Measurements from ENCODE around the gene RPS6KL1.

DNA sequence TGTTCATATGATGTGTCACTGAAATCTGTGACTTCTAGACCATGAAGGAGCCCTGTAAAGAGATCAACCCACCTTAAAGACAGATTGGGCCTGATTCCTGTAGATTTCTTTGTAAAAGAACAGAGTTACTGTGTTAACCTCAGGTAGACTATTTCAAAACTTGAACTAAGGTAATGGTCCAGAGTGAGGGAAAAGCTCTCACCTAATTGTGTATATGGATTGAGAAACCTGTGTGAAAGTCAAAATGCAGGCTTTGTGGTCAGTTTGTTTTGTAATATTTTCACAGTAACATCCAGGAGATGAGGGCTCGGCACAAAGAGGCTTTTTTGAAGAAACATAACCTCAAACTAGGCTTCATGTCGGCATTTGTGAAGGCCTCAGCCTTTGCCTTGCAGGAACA lies 25.0 kb downstream of the RPS6KL1 start:
- TF ChIP-seq, protein P1, sequence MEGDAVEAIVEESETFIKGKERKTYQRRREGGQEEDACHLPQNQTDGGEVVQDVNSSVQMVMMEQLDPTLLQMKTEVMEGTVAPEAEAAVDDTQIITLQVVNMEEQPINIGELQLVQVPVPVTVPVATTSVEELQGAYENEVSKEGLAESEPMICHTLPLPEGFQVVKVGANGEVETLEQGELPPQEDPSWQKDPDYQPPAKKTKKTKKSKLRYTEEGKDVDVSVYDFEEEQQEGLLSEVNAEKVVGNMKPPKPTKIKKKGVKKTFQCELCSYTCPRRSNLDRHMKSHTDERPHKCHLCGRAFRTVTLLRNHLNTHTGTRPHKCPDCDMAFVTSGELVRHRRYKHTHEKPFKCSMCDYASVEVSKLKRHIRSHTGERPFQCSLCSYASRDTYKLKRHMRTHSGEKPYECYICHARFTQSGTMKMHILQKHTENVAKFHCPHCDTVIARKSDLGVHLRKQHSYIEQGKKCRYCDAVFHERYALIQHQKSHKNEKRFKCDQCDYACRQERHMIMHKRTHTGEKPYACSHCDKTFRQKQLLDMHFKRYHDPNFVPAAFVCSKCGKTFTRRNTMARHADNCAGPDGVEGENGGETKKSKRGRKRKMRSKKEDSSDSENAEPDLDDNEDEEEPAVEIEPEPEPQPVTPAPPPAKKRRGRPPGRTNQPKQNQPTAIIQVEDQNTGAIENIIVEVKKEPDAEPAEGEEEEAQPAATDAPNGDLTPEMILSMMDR (IDR thresholded peaks at IDR 0.05) = no peak
- TF ChIP-seq EZH2 (IDR thresholded peaks at IDR 0.05) = no peak
- TF ChIP-seq EZH2phosphoT487 (IDR thresholded peaks at IDR 0.05) = no peak

Data from neural progenitor cell (in vitro differentiated cells).